ENCODE measurements around the gene HOMER2. TPM values are rescaled to one million over a fixed set of nuclear protein-coding genes. Genes with fewer than 3 reads are reported as not detected.

HOMER2 gene
- total RNA-seq, 4 donors from 2014 or later: 30.9 to 59.0 (median 39.4) TPM

DNA sequence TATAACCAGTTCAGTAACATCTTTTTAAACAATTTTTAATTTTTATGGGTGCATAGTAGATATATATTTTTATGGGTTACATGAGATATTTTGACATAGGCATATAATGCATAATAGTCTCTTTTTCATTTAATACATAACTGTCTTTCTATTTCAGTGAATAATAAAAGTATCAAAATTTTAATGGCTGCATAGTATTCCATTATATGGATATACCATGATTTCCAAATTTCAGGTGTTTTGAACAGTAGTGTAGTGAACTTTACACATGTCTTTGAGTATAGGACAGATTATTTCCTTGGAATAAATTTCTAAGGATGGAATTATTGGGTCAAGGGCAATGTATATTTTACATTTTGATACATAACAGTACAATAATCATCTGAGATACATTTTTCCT, 132.4 kb downstream of the HOMER2 start:
- Histone ChIP-seq H3K9me3 (no peaks in the 10 kb centered on the region), H3K36me3 (peaks cover 10 to 99% (median 32%) of the 10 kb centered on the region in 3 donors), H3K4me1 (peaks cover 0 to 5% (median 0%) of the 10 kb centered on the region in 3 donors), H3K27ac (no peak overlapping the region), H3K27me3 (no peaks in the 10 kb centered on the region), H3K4me3 (no peak overlapping the region)
- intact Hi-C loops (cut with DNase I): no loop called here
- TF ChIP-seq POLR2A (IDR thresholded peaks at IDR 0.05): no peak
- TF ChIP-seq CTCF (IDR thresholded peaks at IDR 0.05): no peak
- no peak for DNase-seq

GRCh38 chr15:82812994-82813393, 139.5 kb downstream of the HOMER2 start:
- intact Hi-C loops (cut with DNase I): no loop called here
- peaks cover 0 to 43% (median 13%) of the 10 kb centered on the region in 3 donors for H3K4me1 ChIP-seq

DNA sequence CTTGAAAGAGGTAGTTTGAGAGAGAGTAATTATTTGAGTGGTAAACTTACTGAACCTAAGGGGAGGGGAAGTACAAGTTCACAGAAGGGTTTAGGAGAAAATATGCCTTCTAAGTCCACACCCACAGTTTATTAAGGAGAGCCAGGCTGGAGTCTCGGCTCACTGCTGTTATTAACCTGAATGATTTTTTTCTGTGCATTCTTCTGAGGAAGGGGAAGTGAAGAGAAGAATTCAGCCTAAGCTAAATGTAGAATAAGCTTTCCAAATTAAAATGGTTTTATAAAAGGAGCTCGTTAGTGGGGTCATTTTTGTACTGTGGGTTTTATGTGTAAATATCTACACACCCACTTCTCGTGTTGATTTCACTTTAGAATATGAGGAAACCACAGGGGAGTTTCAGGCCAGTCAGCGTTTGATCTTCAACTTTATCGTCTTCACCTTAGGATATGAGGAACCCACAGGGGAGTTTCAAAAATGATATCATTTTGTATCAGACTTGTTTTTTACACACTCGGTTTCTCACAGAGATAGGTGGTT, 141.6 kb downstream of the HOMER2 start:
- peak overlapping the region; percentile 99 to 100 (median 100) for H3K27ac ChIP-seq
- no peaks in the 10 kb centered on the region for H3K27me3 ChIP-seq
- H3K4me1 ChIP-seq: peaks cover 0 to 51% (median 13%) of the 10 kb centered on the region in 3 donors
- peaks cover 0 to 33% (median 7%) of the 10 kb centered on the region in 3 donors for H3K36me3 ChIP-seq
- DNase-seq: no peak
- no peaks in the 10 kb centered on the region for H3K9me3 ChIP-seq
- 0 to 1% methylated on average over 6 of the region's 6 CpGs for WGBS, 2 donors
- TF ChIP-seq CTCF (IDR thresholded peaks at IDR 0.05): no peak
- H3K4me3 ChIP-seq: peak overlapping the region; percentile 81 to 98 (median 90)
- intact Hi-C loops (cut with DNase I): no loop called here

More at GRCh38 chr15:82812994-82813393, 139.5 kb downstream of the HOMER2 start:
- Histone ChIP-seq H3K4me3 (no peak overlapping the region), H3K9me3 (no peaks in the 10 kb centered on the region), H3K27ac (no peak overlapping the region), H3K36me3 (peaks cover 2 to 53% (median 7%) of the 10 kb centered on the region in 3 donors), H3K27me3 (no peaks in the 10 kb centered on the region)
- DNase-seq: no peak
- 80 to 81% methylated on average over 4 of the region's 4 CpGs for WGBS, 2 donors
- no peak for TF ChIP-seq CTCF (IDR thresholded peaks at IDR 0.05)
- TF ChIP-seq POLR2A (IDR thresholded peaks at IDR 0.05): no peak

GRCh38 chr15:82810061-82810889, 142.2 kb downstream of the HOMER2 start:
- DNase-seq: no peak
- intact Hi-C loops (cut with DNase I): no loop called here
- Histone ChIP-seq H3K9me3 (no peaks in the 10 kb centered on the region), H3K4me3 (peak overlapping the region; percentile 81 to 98 (median 90)), H3K4me1 (peaks cover 0 to 51% (median 13%) of the 10 kb centered on the region in 3 donors), H3K36me3 (peaks cover 0 to 26% (median 7%) of the 10 kb centered on the region in 3 donors), H3K27me3 (no peaks in the 10 kb centered on the region), H3K27ac (peak overlapping the region; percentile 99 to 100 (median 100))
- WGBS, 2 donors: 0% methylated on average over 5 to 7 of the region's 81 CpGs
- no peak for TF ChIP-seq CTCF (IDR thresholded peaks at IDR 0.05)
- TF ChIP-seq POLR2A (IDR thresholded peaks at IDR 0.05): peak in 1 of 4 donors; percentile 23

Data from esophagus squamous epithelium (tissue), 5 donors.